MCF 10A (cell line): ENCODE data around the gene UBE2D2. TPM values are rescaled to one million over a fixed set of nuclear protein-coding genes. Genes with fewer than 3 reads are reported as not detected.
A peak's percentile ranks its signal among the peaks of the same experiment; 100 is the strongest.

Experiments
- BruUV-seq: library from RNA; stranded (reverse); fragments of 400-500 nt; replicated peaks from 2 replicates; lab custom pipeline; 2021; lab: Mats Ljungman, UMichigan
- CTCF ChIA-PET: fragments of 300-600 bp; sonication (Branson Sonifier 250); formaldehyde crosslinking; extraction: SDS; loops from one replicate; lab custom pipeline; 2021; ENCODE audit warnings: antibody characterized with exemption, inconsistent platforms; lab: Yijun Ruan, JAX
- POLR2A ChIA-PET: fragments of 300-600, 350-650 bp; sonication (Branson Sonifier 250); formaldehyde crosslinking; extraction: SDS; loops from one replicate; lab custom pipeline; 2020; ENCODE audit warnings: antibody characterized with exemption, inconsistent platforms; lab: Yijun Ruan, JAX
- DNase-seq: peaks from one replicate; pipeline ENCODE4 v3.0.0-alpha.2; 2018; ENCODE audit not compliant: unreplicated experiment
- H3K27ac Mint-ChIP-seq: one replicate; pipeline ENCODE4 v1.8.0; 2022; ENCODE audit warnings: mild to moderate bottlenecking, low read depth, mixed read lengths; ENCODE audit not compliant: unreplicated experiment
- H3K27me3 Mint-ChIP-seq: one replicate; pipeline ENCODE4 v1.8.0; 2022; ENCODE audit warnings: mixed read lengths; ENCODE audit not compliant: insufficient read depth, unreplicated experiment
- H3K36me3 Mint-ChIP-seq: one replicate; pipeline ENCODE4 v1.8.0; 2022; ENCODE audit warnings: mild to moderate bottlenecking, moderate library complexity, mixed read lengths; ENCODE audit not compliant: insufficient read depth, unreplicated experiment
- H3K4me1 Mint-ChIP-seq: one replicate; pipeline ENCODE4 v1.8.0; 2022; ENCODE audit warnings: mixed read lengths; ENCODE audit not compliant: insufficient read depth, unreplicated experiment
- H3K4me3 Mint-ChIP-seq: one replicate; pipeline ENCODE4 v1.8.0; 2022; ENCODE audit warnings: mild to moderate bottlenecking, moderate library complexity, mixed read lengths; ENCODE audit not compliant: unreplicated experiment
- H3K9me3 Mint-ChIP-seq: one replicate; pipeline ENCODE4 v1.8.0; 2022; ENCODE audit warnings: mixed read lengths; ENCODE audit not compliant: unreplicated experiment
- CTCF ChIP-seq: fragments of 200-600 bp; IDR thresholded peaks from one replicate; pipeline ENCODE4 v1.8.0; 2022; ENCODE audit warnings: antibody characterized with exemption, mild to moderate bottlenecking; ENCODE audit not compliant: unreplicated experiment
- intact Hi-C: fragments of 100-400 bp; cut with micrococcal nuclease; formaldehyde crosslinking; loops from 2 replicates; pipeline ENCODE4 v1.14.1; 2022
- total RNA-seq: library from RNA; stranded (reverse); gene quantifications from 2 replicates; pipeline ENCODE4 v1.2.3, GENCODE V29; 2022

The UBE2D2 gene
- total RNA-seq, 1 experiment from 2014 or later: 306 TPM

- POLR2A ChIA-PET: interaction anchor here (0.6 to 6.2 kb wide), 12 partner anchors 8 to 324 kb away, joined by 3 to 68 read pairs (median 6); partner anchors contain the start of genes CXXC5 and UBE2D2
- BruUV-seq: no TSS peak
- H3K27ac Mint-ChIP-seq: peak overlapping the region; percentile 81
- intact Hi-C loops: loop anchor here (1.0 kb wide), 1 partner anchor 11 kb away; the partner anchor contains the start of gene CXXC5
- peak; percentile 9 for TF ChIP-seq CTCF
- no peaks in the 10 kb centered on the region for H3K27me3 Mint-ChIP-seq
- H3K4me1 Mint-ChIP-seq: peaks cover 45% of the 10 kb centered on the region
- CTCF ChIA-PET: interaction anchor here (0.7 to 16.8 kb wide), 13 partner anchors 8 to 216 kb away, joined by 3 to 321 read pairs (median 4); partner anchors contain the start of gene CXXC5
- H3K9me3 Mint-ChIP-seq: no peaks in the 10 kb centered on the region
- H3K36me3 Mint-ChIP-seq: peaks cover 14% of the 10 kb centered on the region
- H3K4me3 Mint-ChIP-seq: peak overlapping the region; percentile 52
- DNase-seq: peak; percentile 67
These were observed 76.4 kb downstream of the UBE2D2 start for GRCh38 chr5:139637438-139638089.

GRCh38 chr5:139638090-139638735 is 77.1 kb downstream of the UBE2D2 start:
- no peaks in the 10 kb centered on the region for H3K27me3 Mint-ChIP-seq
- peaks cover 11% of the 10 kb centered on the region for H3K36me3 Mint-ChIP-seq
- H3K27ac Mint-ChIP-seq: peak overlapping the region; percentile 81
- POLR2A ChIA-PET: interaction anchor here (0.6 to 6.2 kb wide), 8 partner anchors 10 to 323 kb away, joined by 3 to 68 read pairs (median 8); partner anchors contain the start of gene CXXC5
- intact Hi-C loops: no loop called here
- peak overlapping the region; percentile 52 for H3K4me3 Mint-ChIP-seq
- BruUV-seq: no TSS peak
- TF ChIP-seq CTCF: no peak
- DNase-seq: peak; percentile 43
- peaks cover 45% of the 10 kb centered on the region for H3K4me1 Mint-ChIP-seq
- no peaks in the 10 kb centered on the region for H3K9me3 Mint-ChIP-seq
- CTCF ChIA-PET: interaction anchor here (0.6 to 16.8 kb wide), 14 partner anchors 8 to 1594 kb away, joined by 3 to 321 read pairs (median 4); partner anchors contain the start of gene CXXC5

GRCh38 chr5:139638736-139639618 is 77.8 kb downstream of the UBE2D2 start:
- peaks cover 52% of the 10 kb centered on the region for H3K4me1 Mint-ChIP-seq
- H3K4me3 Mint-ChIP-seq: peak overlapping the region; percentile 52
- TF ChIP-seq CTCF: no peak
- DNase-seq: no peak
- H3K9me3 Mint-ChIP-seq: no peaks in the 10 kb centered on the region
- BruUV-seq: no TSS peak
- intact Hi-C loops: no loop called here
- H3K27ac Mint-ChIP-seq: peak overlapping the region; percentile 81
- ChIA-PET CTCF (interaction anchor here (0.6 to 16.8 kb wide), 13 partner anchors 9 to 1595 kb away, joined by 3 to 321 read pairs (median 3); partner anchors contain the start of gene CXXC5), POLR2A (interaction anchor here (1.0 to 6.2 kb wide), 6 partner anchors 7 to 126 kb away, joined by 3 to 68 read pairs (median 10); partner anchors contain the start of gene CXXC5)
- peaks cover 4% of the 10 kb centered on the region for H3K36me3 Mint-ChIP-seq
- no peaks in the 10 kb centered on the region for H3K27me3 Mint-ChIP-seq
